ENCODE results near the gene SMAP1.

DNA sequence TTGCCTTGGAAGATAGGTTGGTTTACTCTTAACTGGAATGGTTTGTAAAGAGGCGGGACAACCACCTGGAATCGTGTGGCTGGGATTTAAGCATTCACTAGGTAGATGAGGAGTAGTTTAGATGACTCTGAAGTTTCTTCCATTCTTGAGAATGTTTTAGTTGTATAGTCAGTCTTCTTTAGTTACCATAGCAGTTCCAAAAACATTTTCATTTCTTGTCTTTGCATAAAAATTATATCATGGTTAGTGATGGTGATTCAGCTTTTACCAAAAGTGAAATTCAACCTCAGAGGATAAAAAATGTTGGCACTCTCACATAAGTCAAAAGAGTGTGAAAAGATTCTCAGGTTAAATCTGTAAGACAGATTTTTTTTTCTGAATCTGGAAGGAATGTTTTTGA, 70.3 kb downstream of the SMAP1 start:
- no peak for TF ChIP-seq SIN3A (IDR thresholded peaks at IDR 0.05; ENCODE audit: borderline replicate concordance, insufficient read depth, low read length)
- TF ChIP-seq, protein P1, sequence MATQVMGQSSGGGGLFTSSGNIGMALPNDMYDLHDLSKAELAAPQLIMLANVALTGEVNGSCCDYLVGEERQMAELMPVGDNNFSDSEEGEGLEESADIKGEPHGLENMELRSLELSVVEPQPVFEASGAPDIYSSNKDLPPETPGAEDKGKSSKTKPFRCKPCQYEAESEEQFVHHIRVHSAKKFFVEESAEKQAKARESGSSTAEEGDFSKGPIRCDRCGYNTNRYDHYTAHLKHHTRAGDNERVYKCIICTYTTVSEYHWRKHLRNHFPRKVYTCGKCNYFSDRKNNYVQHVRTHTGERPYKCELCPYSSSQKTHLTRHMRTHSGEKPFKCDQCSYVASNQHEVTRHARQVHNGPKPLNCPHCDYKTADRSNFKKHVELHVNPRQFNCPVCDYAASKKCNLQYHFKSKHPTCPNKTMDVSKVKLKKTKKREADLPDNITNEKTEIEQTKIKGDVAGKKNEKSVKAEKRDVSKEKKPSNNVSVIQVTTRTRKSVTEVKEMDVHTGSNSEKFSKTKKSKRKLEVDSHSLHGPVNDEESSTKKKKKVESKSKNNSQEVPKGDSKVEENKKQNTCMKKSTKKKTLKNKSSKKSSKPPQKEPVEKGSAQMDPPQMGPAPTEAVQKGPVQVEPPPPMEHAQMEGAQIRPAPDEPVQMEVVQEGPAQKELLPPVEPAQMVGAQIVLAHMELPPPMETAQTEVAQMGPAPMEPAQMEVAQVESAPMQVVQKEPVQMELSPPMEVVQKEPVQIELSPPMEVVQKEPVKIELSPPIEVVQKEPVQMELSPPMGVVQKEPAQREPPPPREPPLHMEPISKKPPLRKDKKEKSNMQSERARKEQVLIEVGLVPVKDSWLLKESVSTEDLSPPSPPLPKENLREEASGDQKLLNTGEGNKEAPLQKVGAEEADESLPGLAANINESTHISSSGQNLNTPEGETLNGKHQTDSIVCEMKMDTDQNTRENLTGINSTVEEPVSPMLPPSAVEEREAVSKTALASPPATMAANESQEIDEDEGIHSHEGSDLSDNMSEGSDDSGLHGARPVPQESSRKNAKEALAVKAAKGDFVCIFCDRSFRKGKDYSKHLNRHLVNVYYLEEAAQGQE (IDR thresholded peaks at IDR 0.05; ENCODE audit: insufficient read depth in 1 of 2, low read depth in 2 of 2, low read length in 2 of 2), result no peak

Measured in PFSK-1 (cell line).